ENCODE results near the gene KATNAL1. TPM values are rescaled to one million over a fixed set of nuclear protein-coding genes. Genes with fewer than 3 reads are reported as not detected.

Gene KATNAL1
- total RNA-seq, 4 donors from 2014 or later, result 5.9 to 9.4 (median 7.5) TPM

- Histone ChIP-seq H3K27ac (no peak overlapping the region), H3K4me1 (no peaks in the 10 kb centered on the region), H3K9me3 (no peaks in the 10 kb centered on the region), H3K27me3 (no peaks in the 10 kb centered on the region), H3K36me3 (no peaks in the 10 kb centered on the region), H3K4me3 (no peak overlapping the region)
- no peak for DNase-seq (ENCODE audit: low spot score in 2 of 2)
- 83% methylated on average over 4 of the region's 4 CpGs for WGBS
- TF ChIP-seq CTCF (IDR thresholded peaks at IDR 0.05) (no peak), POLR2A (IDR thresholded peaks at IDR 0.05) (no peak), EP300 (IDR thresholded peaks at IDR 0.05) (no peak), POLR2AphosphoS5 (IDR thresholded peaks at IDR 0.05) (no peak)
Measured at GRCh38 chr13:30353471-30354215, 46.3 kb upstream of the KATNAL1 start.

DNA sequence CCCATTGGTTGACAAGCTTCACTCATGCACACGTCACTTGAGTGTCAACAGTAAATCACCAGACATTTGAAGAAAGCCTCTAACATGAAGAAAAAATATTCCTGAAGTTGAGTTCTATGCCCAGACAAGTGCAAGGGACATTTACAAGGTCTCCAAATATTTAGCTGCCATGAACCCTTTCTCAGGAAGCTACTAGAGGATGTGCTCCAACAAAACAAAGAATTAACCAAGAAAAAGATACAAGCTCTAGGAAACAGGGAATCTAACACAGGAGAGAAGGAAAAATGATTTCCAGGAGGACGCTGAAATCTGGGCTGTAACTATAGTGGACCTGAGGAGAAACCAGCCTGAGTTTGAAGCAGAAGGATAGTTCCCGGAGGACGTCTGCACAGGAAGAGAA, 45.7 kb upstream of the KATNAL1 start:
- H3K27ac ChIP-seq, result no peak overlapping the region
- 93% methylated on average over 4 of the region's 4 CpGs for WGBS
- no peaks in the 10 kb centered on the region for H3K27me3 ChIP-seq
- no peak for TF ChIP-seq POLR2AphosphoS5 (IDR thresholded peaks at IDR 0.05)
- H3K4me1 ChIP-seq, result no peaks in the 10 kb centered on the region
- DNase-seq (ENCODE audit: low spot score in 2 of 2), result no peak
- no peak overlapping the region for H3K4me3 ChIP-seq
- no peaks in the 10 kb centered on the region for H3K9me3 ChIP-seq
- H3K36me3 ChIP-seq, result no peaks in the 10 kb centered on the region

DNA sequence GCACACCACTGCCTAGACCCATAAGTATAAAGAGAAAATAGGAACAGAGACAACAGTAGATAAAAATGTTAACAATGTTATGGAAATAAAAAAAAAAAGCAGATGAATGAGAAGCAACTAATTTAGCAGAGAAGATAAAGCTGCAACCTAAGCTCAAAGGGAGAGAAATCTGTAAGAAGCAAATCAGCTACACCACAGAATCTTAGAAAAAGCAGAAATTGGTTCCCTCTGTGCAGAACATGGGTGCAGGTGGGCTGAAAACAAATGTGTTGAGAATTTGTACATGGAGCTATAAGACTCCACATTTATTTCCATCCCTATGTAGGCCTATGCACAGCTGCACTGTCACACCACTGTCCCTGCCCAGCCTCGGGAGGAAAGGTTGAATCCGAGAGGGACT, 44.8 kb upstream of the KATNAL1 start:
- Histone ChIP-seq H3K27me3 (no peaks in the 10 kb centered on the region), H3K9me3 (no peaks in the 10 kb centered on the region), H3K36me3 (no peaks in the 10 kb centered on the region), H3K27ac (no peak overlapping the region), H3K4me1 (no peaks in the 10 kb centered on the region), H3K4me3 (no peak overlapping the region)
- 92% methylated on average over 2 of the region's 2 CpGs for WGBS
- no peak for DNase-seq (ENCODE audit: low spot score in 2 of 2)
- no peak for TF ChIP-seq POLR2A (IDR thresholded peaks at IDR 0.05)
- no peak for TF ChIP-seq EP300 (IDR thresholded peaks at IDR 0.05)
- no peak for TF ChIP-seq CTCF (IDR thresholded peaks at IDR 0.05)

GRCh38 chr13:30346789-30347167, 39.4 kb upstream of the KATNAL1 start:
- 74% methylated on average over 4 of the region's 4 CpGs for WGBS
- DNase-seq (ENCODE audit: low spot score in 2 of 2), result no peak
- Histone ChIP-seq H3K36me3 (no peaks in the 10 kb centered on the region), H3K4me3 (no peak overlapping the region), H3K27ac (no peak overlapping the region), H3K9me3 (no peaks in the 10 kb centered on the region), H3K27me3 (no peaks in the 10 kb centered on the region), H3K4me1 (peaks cover 10% of the 10 kb centered on the region)
- TF ChIP-seq POLR2A (IDR thresholded peaks at IDR 0.05), result no peak
- TF ChIP-seq CTCF (IDR thresholded peaks at IDR 0.05), result no peak
- TF ChIP-seq POLR2AphosphoS5 (IDR thresholded peaks at IDR 0.05), result no peak
- TF ChIP-seq EP300 (IDR thresholded peaks at IDR 0.05), result no peak

GRCh38 chr13:30346153-30346788, 38.9 kb upstream of the KATNAL1 start:
- Histone ChIP-seq H3K9me3 (no peaks in the 10 kb centered on the region), H3K36me3 (no peaks in the 10 kb centered on the region), H3K4me1 (peaks cover 15% of the 10 kb centered on the region), H3K27ac (no peak overlapping the region), H3K4me3 (no peak overlapping the region), H3K27me3 (no peaks in the 10 kb centered on the region)
- no peak for DNase-seq (ENCODE audit: low spot score in 2 of 2)
- TF ChIP-seq POLR2A (IDR thresholded peaks at IDR 0.05), result no peak
- no peak for TF ChIP-seq EP300 (IDR thresholded peaks at IDR 0.05)
- no peak for TF ChIP-seq CTCF (IDR thresholded peaks at IDR 0.05)
- TF ChIP-seq POLR2AphosphoS5 (IDR thresholded peaks at IDR 0.05), result no peak
- WGBS, result 88% methylated on average over 5 of the region's 5 CpGs

All from suprapubic skin (tissue), 4 donors.